Measurements from ENCODE around the gene SSPN. TPM values are rescaled to one million over a fixed set of nuclear protein-coding genes. Genes with fewer than 3 reads are reported as not detected.
"Not testable (repeated sequence)": the region's sequence is repeated elsewhere in the genome, so short reads cannot be mapped to it uniquely, and the experiment has no call there.

SSPN gene
- total RNA-seq, 1 donor from 2014 or later = 2.1 TPM

DNA sequence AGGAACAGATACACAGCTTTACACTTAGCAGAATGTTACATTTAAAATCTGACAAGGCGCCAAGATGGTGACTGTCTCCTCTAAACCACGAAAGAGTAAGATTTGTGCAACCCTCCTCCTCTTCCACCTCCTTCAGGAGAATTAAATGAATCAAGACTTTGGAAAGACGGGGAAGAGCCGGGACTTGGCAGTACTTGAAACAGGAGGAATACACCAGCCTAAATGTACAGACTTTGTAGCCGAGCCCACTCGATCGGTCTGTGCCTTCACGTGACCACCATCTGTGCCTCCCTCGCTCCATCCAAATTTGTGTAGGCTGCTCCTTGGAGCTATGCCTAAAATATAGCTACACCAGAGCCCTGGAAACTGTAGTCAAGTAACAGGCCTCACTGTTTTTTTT, 38.3 kb downstream of the SSPN start:
- Mint-ChIP-seq H3K4me1 (ENCODE audit: low read depth) (no peaks in the 10 kb centered on the region), H3K4me3 (ENCODE audit: low read depth) (no peak overlapping the region), H3K36me3 (ENCODE audit: insufficient read depth) (no peaks in the 10 kb centered on the region), H3K27me3 (peaks cover 32% of the 10 kb centered on the region), H3K9me3 (ENCODE audit: low read depth) (no peaks in the 10 kb centered on the region), H3K27ac (no peak overlapping the region)
- TF ChIP-seq, protein P1, sequence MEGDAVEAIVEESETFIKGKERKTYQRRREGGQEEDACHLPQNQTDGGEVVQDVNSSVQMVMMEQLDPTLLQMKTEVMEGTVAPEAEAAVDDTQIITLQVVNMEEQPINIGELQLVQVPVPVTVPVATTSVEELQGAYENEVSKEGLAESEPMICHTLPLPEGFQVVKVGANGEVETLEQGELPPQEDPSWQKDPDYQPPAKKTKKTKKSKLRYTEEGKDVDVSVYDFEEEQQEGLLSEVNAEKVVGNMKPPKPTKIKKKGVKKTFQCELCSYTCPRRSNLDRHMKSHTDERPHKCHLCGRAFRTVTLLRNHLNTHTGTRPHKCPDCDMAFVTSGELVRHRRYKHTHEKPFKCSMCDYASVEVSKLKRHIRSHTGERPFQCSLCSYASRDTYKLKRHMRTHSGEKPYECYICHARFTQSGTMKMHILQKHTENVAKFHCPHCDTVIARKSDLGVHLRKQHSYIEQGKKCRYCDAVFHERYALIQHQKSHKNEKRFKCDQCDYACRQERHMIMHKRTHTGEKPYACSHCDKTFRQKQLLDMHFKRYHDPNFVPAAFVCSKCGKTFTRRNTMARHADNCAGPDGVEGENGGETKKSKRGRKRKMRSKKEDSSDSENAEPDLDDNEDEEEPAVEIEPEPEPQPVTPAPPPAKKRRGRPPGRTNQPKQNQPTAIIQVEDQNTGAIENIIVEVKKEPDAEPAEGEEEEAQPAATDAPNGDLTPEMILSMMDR (IDR thresholded peaks at IDR 0.05; ENCODE audit: unreplicated experiment) = no peak
- no peak for DNase-seq (ENCODE audit: low spot score, unreplicated experiment)

DNA sequence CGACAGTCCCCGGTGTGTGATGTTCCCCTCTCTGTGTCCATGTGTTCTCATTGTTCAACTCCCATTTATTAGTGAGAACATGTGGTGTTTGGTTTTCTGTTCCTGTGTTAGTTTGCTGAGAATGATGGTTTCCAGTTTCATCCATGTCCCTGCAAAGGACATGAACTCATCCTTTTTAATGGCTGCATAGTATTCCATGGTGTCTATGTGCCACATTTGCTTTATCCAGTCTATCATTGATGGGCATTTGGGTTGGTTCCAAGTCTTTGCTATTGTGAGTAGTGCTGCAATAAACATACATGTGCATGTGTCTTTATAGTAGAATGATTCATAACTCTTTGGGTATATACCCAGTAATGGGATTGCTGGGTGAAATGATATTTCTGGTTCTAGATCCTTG, 40.1 kb downstream of the SSPN start:
- not testable (repeated sequence) for H3K4me1 Mint-ChIP-seq (ENCODE audit: low read depth); H3K4me3 Mint-ChIP-seq (ENCODE audit: low read depth); DNase-seq (ENCODE audit: low spot score, unreplicated experiment); H3K9me3 Mint-ChIP-seq (ENCODE audit: low read depth); H3K27ac Mint-ChIP-seq; H3K36me3 Mint-ChIP-seq (ENCODE audit: insufficient read depth)
- H3K27me3 Mint-ChIP-seq = peaks cover 33% of the 10 kb centered on the region

DNA sequence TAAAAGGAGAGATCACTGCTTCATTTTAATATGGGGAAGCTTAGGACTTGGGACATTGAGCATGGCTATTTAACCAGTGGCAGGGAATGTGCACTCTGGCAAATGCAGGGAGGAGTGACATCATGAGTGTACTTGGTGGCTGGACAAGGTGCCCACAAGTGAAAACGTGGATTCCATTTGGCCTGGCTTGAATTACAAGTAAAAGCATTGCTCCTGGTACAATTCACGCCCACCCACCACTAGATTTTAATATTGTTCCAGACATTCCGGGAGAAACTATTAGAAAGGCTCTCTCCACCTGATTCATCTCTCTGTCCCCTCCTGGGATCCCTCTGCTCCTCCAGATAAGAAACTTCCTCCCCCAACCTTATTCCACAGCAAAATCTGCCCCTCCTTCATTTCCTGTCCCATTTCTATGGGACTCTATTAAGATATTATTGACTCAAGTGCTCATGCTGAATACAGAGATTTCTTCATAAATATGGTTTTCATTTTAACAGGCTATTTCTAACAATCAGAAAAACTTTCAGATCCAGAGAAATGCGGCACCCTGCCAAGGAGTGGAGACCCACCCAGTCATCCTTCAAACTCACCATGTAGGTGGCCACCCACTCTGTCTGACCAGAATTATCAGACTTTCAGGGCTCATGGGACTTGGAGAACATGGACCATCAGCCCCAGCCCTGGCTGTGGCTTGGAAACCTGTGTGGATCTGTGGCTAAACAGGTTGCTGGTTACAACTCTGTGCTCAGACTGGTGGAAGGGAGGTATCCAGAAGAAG, 43.2 kb downstream of the SSPN start:
- H3K4me3 Mint-ChIP-seq (ENCODE audit: low read depth) = no peak overlapping the region
- H3K9me3 Mint-ChIP-seq (ENCODE audit: low read depth) = no peaks in the 10 kb centered on the region
- peaks cover 6% of the 10 kb centered on the region for H3K4me1 Mint-ChIP-seq (ENCODE audit: low read depth)
- DNase-seq (ENCODE audit: low spot score, unreplicated experiment) = no peak
- H3K27me3 Mint-ChIP-seq = peaks cover 15% of the 10 kb centered on the region
- TF ChIP-seq, protein P1 (IDR thresholded peaks at IDR 0.05; ENCODE audit: unreplicated experiment) = no peak
- H3K27ac Mint-ChIP-seq = no peak overlapping the region
- H3K36me3 Mint-ChIP-seq (ENCODE audit: insufficient read depth) = no peaks in the 10 kb centered on the region

- TF ChIP-seq, protein P1 (IDR thresholded peaks at IDR 0.05; ENCODE audit: unreplicated experiment) = no peak
Measured at GRCh38 chr12:26239122-26239851, 43.9 kb downstream of the SSPN start.

GRCh38 chr12:26239852-26240815, 44.8 kb downstream of the SSPN start:
- no peak overlapping the region for H3K4me3 Mint-ChIP-seq (ENCODE audit: low read depth)
- H3K27me3 Mint-ChIP-seq = peaks cover 11% of the 10 kb centered on the region
- no peak for DNase-seq (ENCODE audit: low spot score, unreplicated experiment)
- H3K4me1 Mint-ChIP-seq (ENCODE audit: low read depth) = peaks cover 6% of the 10 kb centered on the region
- H3K27ac Mint-ChIP-seq = no peak overlapping the region
- H3K9me3 Mint-ChIP-seq (ENCODE audit: low read depth) = no peaks in the 10 kb centered on the region
- TF ChIP-seq, protein P1 (IDR thresholded peaks at IDR 0.05; ENCODE audit: unreplicated experiment) = no peak
- no peaks in the 10 kb centered on the region for H3K36me3 Mint-ChIP-seq (ENCODE audit: insufficient read depth)

More at GRCh38 chr12:26239122-26239851, 43.9 kb downstream of the SSPN start:
- Mint-ChIP-seq H3K36me3 (ENCODE audit: insufficient read depth) (no peaks in the 10 kb centered on the region), H3K27ac (no peak overlapping the region), H3K4me3 (ENCODE audit: low read depth) (no peak overlapping the region), H3K27me3 (peaks cover 11% of the 10 kb centered on the region), H3K9me3 (ENCODE audit: low read depth) (no peaks in the 10 kb centered on the region), H3K4me1 (ENCODE audit: low read depth) (peaks cover 6% of the 10 kb centered on the region)
- no peak for DNase-seq (ENCODE audit: low spot score, unreplicated experiment)

Data from progenitor cell of endocrine pancreas (in vitro differentiated cells).